Daoy (cell line): ENCODE results near the gene NFYC. TPM values are rescaled to one million over a fixed set of nuclear protein-coding genes. Genes with fewer than 3 reads are reported as not detected.

ENCODE experiments used
- DNase-seq: peaks from one replicate; pipeline ENCODE4 v3.0.0-alpha.2; 2015; ENCODE audit warnings: low read depth
- total RNA-seq: library from RNA; depleted of rRNA; stranded (reverse); fragments of >200 nt; shearing (Covaris generic); gene quantifications from 2 replicates; pipeline ENCODE4 v1.2.3, GENCODE V29; 2014

NFYC gene
- total RNA-seq, 1 experiment from 2014 or later: 24.2 TPM

DNA sequence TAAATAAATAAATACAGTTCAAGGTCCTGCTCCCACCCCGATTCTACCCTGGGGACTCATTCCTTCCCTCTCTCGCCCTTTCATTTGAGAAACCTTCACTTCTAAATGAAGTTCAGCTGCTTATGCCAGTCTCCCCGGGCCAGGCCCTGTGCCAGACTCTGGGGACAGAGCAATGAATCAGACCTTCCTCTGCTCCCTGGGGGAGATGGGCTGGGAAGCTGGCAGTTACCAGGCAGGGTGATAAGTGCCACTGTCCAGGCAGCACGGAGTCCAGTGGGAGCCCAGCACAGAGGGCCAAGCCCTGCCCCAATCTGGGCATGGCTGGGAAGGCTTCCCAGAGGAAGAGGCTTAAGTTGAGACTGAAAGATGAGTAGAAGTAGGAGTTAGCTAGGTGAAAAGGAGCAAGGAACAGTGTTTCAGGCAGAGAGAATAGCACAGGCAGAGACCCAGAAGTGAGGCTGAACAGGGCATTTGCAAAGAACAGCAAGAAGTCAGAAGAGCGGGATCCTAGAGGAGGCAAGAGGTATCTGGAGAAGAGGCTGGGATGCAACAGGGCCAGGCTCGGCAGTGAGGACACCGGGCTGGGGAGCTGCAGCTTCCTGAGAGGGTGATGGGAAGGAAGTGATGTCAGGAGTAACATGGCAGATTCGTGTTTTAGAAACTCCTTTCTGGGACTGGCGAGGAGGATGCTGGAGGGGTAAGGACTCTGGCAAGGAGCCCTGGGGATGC lies 105.6 kb downstream of the NFYC start:
- peak; percentile 63 for DNase-seq

DNA sequence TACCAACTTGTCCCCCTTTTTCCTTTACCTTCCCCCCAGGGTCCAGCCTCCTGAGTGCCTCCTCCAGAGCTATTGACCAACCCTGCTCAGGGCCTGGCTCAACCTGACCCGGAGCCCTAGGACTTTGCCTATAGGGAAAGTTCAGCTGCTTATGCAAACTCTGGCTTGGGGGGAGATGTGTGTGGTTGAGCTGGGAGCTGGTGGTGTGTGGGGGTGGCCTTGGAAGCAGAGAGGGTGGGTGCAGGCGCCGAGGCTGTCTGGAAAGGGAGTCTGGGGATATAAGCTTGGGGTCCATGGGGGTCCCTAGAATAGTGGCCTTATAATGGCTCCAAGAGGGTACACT lies 106.1 kb downstream of the NFYC start:
- DNase-seq: no peak

DNA sequence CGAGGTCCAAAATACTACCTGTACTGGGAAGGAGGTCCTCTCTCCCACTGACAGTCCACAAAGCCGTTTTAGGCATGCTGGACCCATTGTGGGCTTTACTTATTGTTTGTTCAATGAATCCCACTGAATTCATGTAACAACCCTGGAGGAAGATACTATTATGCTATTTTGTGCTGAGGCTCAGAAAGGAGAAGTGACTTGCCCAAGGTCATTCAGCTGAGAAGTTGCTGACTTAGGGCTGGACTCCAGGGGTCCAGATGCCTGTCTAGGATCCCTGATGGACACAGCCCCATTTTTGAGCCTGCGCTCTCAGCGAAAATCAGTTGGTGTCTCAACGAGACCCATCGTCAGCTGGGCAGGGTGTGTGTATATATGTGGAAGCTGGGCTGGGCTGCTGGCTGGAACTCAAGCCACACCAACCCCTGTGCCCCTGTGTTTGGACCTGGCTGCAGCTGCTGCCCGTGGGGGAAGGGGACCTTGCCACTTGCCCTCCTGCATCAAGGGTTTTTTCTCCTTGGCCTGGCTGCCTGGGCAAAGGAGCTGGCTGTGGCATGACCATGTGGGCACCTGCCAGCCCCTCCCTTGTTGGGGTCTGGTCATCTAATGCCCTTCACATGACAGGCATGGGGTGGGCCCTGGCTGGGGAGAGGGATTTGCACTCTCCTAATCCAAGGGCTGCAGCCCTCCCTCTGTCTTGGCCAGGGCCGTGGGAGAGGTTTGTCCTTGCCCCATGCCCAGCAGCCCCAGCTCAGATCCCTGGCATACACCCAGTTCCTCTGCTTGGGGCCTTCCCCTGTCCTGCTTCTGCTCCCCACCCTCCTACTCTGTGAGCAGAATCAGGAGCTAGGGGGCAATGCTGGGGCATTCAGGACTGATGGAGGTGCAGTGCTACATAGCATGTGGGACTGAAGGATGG lies 107.1 kb downstream of the NFYC start:
- DNase-seq: no peak

DNA sequence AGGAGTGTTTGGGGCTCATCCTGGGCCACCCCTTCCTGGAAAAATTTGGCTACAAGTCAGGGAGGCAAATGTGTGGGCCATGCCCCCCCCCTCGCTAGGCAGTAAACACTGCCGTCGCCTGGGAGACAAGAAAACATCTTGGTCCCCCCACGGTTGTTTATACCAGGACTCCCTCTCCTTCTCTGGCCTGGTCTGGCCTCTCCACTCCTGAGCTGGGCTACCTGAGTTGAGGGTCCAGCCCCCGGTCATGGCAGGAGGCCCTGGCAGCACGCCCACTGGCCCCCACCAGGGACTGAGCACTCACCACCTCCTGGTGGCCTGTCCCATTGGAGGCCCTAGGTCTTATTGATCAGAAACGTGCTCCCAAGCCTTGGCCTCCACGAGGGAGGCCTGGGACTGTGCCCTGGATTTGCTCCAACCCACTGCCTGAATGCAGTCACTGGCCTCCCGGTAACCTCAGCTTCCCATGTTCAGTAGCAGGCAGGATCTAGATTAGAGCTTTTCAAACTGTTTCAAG lies 107.9 kb downstream of the NFYC start:
- no peak for DNase-seq

DNA sequence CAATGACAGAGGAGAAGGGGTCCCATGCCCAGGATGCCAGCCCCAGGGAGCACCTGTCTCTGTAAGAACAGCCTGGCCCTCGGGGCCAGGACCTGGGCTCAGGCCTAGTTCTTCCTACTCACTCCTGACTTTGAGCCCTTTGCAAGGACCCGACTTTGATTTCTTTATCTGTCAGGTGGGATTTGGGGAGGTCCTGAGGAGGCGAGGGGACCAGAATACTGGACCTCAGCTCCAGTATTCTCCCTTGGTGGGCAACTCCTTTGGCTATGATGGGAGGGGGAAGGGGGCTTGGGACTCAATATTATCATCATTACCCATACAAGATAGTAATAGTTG lies 110.2 kb downstream of the NFYC start:
- DNase-seq: no peak

DNA sequence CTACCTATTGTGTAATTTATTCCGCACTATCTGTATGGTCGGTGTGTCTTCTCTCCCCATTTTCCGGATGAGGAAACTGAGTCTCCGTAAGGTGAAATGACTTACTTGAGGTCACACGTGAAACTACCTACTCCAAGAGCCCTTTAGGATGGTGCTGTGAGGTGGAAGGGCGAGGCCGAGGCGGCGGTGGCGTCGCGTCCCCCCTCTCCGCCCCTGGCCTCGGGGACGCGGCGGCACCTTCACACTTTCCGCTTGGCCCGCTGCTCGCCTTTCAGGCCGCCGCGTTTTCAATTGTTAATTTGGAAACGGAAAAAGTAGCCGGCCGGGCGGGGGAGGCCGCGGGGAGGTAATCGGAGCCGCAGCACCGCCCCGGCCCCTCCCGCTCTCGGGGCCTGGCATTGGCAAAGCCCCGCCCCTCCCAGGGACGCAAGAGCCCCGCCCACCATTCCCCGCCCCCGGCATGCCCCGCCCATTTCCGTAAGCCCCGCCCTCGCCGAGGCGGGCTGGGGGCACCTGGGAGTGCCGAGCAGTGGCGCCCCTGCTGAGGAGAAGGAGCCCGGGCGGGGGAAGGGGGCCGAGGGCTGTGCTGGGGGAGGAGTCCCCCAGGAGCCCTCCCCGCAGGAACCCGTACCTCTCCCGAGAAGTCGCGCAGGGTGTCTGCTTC lies 110.7 kb downstream of the NFYC start:
- peak; percentile 87 for DNase-seq

DNA sequence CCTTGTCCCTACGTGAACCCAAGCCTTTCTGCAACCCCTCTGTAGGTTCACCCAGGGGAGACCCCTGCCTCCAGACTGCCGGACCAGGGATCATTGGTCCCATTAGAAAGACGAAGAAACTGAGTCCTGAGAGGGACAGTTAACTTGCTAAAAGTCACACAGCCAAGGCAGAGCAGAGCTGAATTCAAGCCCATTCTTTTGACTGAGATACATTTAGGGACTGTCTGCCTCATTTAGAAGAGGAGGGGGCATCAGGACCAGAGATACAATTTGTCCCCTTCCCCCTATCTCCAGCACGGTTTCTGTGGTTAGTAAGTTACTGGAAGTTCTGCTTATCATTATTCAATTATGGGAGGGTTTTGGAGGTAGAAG lies 111.2 kb downstream of the NFYC start:
- no peak for DNase-seq

DNA sequence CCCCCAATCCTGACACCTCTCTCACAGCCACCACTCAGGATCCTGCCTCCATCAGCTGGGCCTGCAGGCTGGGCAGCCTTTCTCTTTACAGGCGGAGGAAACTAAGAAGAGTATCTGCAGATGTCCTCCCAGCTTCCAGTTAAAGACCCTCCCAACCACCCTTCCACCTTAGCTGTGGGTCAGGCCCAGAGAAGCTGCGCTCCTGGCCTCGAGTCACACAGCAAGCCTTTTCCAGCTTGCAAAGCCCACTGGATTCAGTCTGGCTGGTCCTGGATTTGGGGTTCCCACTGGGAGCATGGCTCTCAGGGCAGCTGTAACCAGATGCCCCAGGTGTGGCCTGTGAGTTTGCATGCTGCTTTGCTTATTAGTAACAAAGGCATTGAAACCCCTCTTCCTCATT lies 111.9 kb downstream of the NFYC start:
- no peak for DNase-seq

DNA sequence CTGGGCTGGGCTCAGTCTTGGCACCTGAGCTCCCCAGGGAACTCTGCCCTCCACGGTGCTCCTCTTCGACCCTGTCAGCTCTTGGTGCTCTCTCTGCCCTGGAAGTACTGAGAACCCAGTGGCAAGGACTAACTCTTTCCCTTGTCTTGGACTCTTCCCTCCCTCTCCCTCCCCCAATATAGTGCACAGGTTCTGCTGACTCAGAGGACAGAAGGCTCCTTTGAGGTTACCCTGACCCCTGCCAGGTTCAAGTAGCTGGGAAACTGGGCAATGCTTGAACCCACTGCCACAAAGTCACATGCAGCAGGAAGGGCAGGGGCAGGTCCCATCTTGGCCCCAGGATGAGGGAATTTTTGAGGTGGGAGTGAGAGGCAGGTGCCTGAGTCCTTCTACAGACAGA lies 112.4 kb downstream of the NFYC start:
- DNase-seq: no peak

DNA sequence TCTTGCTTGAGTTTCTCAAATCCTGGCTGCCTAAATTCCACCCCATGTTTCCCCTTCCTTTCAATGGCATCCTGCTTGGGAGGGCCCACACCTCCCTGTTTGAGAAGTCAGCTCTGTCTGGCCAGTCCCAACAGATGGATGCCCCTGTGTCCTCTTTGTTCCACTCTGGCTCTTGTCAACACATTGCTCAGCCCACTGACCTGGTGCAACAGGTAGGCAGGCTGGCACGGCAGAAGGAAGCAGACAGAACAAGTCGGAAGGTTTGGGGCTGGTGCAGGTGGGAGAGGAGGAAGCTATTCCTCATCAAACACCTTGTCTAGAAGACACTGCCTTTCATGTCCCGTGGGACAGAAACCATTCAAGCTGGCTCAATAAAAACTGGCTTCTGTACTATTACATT lies 114.7 kb downstream of the NFYC start:
- no peak for DNase-seq

DNA sequence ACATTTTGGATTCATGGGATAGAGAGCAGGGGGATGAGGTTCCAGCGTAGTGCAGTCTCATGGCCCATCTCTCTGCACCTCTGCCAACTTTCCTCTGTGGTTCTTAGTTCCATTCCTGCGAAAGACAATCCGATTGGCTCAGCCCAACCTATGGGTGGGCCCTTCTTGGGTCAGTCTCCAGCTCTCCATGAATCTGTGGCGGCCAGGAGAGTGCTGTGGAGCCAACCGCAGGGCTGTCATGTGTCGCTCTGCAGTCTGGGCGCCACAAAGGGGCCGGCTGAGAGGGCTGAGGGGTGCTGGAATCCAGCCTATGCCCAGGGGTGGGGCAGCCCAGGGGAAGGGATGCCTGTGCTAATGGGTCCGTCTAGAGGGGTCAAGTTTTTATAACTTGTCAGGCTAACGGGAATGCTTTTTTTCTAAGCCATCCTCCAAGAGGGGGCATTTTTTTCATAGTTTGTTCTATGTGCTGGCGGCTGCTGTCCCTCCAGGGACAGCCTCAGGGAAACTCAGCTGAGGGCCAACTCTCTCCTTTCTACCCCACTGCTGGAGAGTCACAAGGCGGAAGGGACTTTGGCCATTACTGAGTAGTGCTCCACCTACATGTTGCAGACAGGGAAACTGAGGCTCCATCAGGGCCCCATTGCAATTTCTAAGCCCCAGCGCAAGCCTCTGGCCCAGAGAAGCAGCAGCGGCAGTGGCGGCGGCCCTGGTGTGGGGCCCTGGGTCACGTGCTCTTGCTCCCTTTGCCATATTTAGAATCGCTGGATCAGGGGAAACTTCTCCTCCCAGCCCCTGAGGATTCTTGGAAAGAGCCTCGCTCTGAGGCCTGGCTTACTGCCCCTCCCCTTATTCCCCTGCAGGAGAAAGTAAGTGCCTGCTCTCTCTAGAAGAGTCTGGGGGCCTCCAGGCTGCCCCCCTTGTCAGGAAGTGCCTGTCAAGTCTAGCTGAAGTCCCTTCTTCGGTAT lies 115.5 kb downstream of the NFYC start:
- no peak for DNase-seq

DNA sequence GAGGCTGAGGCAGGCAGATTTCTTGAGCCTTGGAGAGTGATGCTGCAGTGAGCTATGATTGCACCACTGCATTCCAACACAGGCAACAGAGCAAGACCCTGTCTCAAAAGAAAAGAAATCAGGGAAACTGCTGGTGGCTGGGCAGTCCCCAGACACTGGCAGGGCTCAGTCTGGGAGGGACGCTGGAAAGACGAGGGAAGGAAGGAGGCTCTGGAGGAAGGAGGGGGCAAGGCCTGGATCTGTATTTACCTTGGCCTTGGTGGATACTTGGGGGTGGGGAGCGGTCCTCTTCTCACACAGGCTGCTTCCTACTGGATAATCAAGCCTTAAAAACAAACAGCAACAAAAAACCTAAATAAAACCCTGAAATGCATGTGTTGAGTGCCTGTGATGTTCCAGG lies 116.5 kb downstream of the NFYC start:
- DNase-seq: no peak

DNA sequence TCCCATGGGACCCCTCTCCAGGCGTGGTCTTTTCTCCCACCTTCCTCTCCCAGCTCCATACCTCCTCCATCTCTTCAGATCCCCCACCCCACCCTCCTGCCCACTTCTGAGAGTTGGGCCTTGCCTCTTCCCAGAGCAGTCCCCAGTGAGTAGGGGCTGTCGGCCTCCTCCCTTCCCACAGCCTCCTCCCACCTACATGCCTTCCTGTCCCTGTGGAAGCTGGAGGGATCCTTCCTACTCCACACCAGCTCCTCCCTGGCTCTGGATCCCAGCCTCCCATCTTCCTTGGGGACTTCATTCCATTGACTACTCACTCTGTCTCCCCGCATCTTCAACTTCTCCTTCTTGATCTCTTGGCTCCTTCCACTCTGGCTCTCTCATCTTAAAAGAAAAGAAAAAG lies 116.9 kb downstream of the NFYC start:
- DNase-seq: no peak

DNA sequence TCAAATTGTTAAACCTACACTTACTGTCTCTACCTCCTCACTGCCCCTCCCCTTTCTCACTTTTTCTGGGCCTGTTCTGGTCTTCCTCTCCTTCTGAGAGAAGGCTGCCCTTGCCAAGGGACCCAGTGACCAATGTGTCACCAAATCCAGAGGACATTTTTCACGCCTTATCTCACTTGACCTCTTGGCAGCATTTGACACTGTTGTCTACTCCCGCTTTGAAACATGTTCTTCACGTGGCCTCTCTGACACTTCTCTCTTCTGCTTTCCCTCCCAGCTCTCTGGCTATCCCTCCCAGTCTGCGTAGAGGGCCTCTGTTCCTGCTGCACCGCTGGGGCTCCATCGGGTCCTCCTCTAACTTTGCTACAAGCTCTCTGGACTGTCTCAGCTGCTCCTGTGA lies 117.4 kb downstream of the NFYC start:
- DNase-seq: no peak

DNA sequence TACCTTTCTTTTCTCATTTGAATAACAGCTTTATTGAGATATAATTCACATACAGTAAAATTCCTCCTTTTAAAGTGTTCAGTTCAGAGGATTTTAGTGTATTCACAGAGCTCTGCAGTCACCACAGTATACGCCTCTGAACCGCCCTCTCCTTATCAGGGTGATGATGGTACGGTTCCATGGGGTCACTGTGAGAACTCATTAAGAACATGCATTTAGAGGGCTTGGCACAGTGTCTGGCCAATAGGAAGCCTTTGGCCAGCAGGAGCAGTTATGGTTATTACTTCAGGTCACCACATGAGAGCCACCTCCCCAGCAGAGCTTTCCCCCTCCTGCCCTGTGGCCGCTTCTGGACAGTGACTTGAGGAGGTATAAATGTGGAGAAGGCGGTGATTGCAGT lies 119.4 kb downstream of the NFYC start:
- no peak for DNase-seq

DNA sequence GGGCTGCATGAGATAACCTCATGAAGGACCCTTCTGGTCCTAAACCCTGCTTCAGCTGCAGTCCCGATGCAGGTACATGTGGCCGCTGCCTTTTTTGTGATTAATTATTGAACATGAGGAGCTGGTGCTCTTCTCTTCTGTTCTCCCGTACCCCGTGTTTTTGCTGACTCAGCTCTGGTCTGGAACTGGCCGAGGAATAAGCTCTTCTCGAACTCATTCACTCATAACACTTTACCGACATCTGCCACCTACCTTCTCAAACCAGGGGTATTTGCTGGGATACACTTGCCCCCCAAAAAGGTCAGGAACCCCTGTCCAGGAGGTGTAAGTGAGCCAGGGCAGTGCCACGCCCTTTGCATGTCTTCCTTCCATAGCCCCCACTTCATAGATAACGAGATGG lies 123.9 kb downstream of the NFYC start:
- DNase-seq: no peak

DNA sequence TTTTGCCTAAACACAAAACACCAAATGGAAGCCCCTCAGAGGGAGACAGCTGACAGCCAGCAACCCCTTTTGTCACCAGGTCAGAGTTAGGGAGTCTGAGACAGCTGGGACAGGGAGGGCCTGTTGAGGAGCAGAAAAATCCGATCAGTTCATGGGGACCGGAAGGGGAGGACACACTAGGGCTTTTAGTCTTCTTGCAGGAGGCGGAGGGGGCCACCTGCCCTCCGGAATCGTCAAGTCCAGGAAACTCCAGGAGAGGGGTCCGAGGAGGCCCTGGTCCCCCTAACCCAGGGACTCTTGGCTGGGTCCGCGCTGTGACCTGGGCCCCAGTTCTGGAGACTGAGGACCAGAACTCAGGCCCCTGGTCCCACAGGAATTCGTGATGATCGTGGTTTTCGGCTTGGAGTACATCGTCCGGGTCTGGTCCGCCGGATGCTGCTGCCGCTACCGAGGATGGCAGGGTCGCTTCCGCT lies 126.3 kb downstream of the NFYC start:
- no peak for DNase-seq

DNA sequence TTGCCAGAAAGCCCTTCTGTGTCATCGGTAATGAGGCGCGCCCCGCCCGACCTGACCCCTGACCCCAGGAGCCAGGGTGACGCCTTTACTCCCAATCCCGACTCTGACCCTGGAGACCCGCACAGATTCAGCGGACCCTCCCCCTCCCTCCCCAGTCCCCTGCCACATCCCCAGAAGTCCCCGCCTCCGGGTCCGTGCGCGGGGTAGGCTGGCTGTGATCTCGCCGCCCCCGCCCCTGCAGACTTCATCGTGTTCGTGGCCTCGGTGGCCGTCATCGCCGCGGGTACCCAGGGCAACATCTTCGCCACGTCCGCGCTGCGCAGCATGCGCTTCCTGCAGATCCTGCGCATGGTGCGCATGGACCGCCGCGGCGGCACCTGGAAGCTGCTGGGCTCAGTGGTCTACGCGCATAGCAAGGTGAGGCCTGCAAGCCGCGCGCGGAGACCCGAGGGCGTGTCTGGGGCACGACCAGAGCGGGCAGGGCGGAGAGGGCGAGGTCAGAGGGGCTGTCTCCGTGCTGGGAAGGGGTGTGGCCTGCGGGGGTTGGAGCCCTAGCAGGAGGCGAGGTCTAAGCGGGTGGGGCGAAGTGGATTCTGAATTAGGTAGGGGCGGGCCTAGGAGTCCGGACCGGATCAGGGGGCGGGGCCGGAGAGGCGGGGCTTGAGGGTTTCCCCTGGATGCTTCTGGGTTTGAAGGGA lies 126.9 kb downstream of the NFYC start:
- peak; percentile 68 for DNase-seq

DNA sequence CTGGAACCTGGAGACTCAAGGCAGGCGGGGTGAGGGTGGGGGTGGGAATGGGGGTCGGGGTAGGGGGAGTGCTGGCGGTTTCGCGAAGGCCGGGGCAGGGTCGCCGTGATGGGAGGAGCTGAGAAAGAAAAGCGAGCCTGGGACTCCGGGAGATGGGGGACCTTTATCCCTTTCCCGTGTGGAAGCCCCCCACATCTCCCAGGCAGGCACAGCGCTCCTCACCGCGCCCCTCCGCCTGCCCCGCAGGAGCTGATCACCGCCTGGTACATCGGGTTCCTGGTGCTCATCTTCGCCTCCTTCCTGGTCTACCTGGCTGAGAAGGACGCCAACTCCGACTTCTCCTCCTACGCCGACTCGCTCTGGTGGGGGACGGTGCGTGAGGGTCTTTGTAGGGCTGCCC lies 127.6 kb downstream of the NFYC start:
- DNase-seq: no peak

DNA sequence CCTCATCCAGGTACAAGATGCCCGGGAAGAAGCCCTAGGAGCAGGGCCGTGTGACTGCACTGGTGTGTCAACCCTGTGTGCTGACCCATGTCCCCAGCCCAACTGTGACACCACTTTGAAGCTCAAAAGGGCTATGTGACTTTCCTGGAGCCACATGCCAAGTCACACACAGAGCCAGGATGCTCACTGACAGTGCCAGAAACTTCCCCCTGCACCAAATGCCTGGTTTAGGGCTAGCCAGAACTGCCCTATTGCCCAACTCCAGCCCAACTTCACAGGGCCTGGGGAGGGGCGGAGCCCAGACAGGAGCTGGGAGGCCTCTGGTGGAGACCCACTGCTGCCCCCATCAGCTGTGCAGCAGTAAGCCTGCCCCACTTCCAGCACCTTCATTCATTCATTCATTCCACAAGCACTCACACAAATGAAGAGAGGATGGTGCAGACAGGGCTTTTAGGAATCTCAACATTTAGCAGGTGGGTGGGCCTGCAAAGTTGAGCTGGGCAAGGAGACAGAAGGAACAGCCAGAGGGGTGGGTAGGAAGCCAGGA lies 128.8 kb downstream of the NFYC start:
- DNase-seq: no peak
